H9 (cell line): ENCODE data around the gene FCSK. TPM values are rescaled to one million over a fixed set of nuclear protein-coding genes. Genes with fewer than 3 reads are reported as not detected.
"Not testable (repeated sequence)": the region's sequence is repeated elsewhere in the genome, so short reads cannot be mapped to it uniquely, and the experiment has no call there.

Experiments
- DNase-seq: peaks from one replicate; pipeline ENCODE4 v3.0.0-alpha.2; 2017
- H2AFZ ChIP-seq: one replicate; pipeline ENCODE4 v1.6.1; 2013; ENCODE audit warnings: mild to moderate bottlenecking, low read length, control low read depth, moderate library complexity
- H2AK5ac ChIP-seq: 2 replicates; pipeline ENCODE4 v1.6.1; 2013; ENCODE audit warnings: low read length, control low read depth, mixed read lengths; ENCODE audit not compliant: insufficient read length
- H2BK120ac ChIP-seq: one replicate; pipeline ENCODE4 v1.6.1; 2013; ENCODE audit warnings: low read depth, mild to moderate bottlenecking, low read length, control low read depth, inconsistent platforms; ENCODE audit not compliant: poor library complexity, severe bottlenecking
- H2BK12ac ChIP-seq: 2 replicates; pipeline ENCODE4 v1.6.1; 2013; ENCODE audit warnings: low read length, control low read depth, mixed read lengths, low read depth; ENCODE audit not compliant: insufficient read length
- H2BK15ac ChIP-seq: 2 replicates; pipeline ENCODE4 v1.6.1; 2013; ENCODE audit warnings: low read depth, low read length, control low read depth
- H2BK20ac ChIP-seq: one replicate; pipeline ENCODE4 v1.6.1; 2013; ENCODE audit warnings: low read depth, mild to moderate bottlenecking, low read length, control low read depth, inconsistent platforms; ENCODE audit not compliant: poor library complexity, severe bottlenecking
- H2BK5ac ChIP-seq: 2 replicates; pipeline ENCODE4 v1.6.1; 2013; ENCODE audit warnings: low read length, control low read depth, mixed read lengths; ENCODE audit not compliant: insufficient read length
- H3K14ac ChIP-seq: 2 replicates; pipeline ENCODE4 v1.6.1; 2013; ENCODE audit warnings: low read length, control low read depth; ENCODE audit not compliant: insufficient read depth
- H3K18ac ChIP-seq: 2 replicates; pipeline ENCODE4 v1.6.1; 2013; ENCODE audit warnings: low read depth, mild to moderate bottlenecking, mixed read lengths, low read length, control low read depth; ENCODE audit not compliant: insufficient read length
- H3K23ac ChIP-seq: 2 replicates; pipeline ENCODE4 v1.6.1; 2013; ENCODE audit warnings: low read length, control low read depth, mixed read lengths, low read depth; ENCODE audit not compliant: insufficient read length
- H3K23me2 ChIP-seq: 2 replicates; pipeline ENCODE4 v1.6.1; 2013; ENCODE audit warnings: low read depth, mild to moderate bottlenecking, mixed read lengths, low read length, control low read depth; ENCODE audit not compliant: insufficient read length, poor library complexity, severe bottlenecking
- H3K27ac ChIP-seq: 2 replicates; pipeline ENCODE4 v1.5.1; 2013; ENCODE audit warnings: low read length, control low read depth, mixed read lengths, low read depth; ENCODE audit not compliant: insufficient read length
- H3K27me3 ChIP-seq: 2 replicates; pipeline ENCODE4 v1.6.1; 2013; ENCODE audit warnings: low read length, control low read depth, inconsistent platforms; ENCODE audit not compliant: insufficient read depth
- H3K4ac ChIP-seq: 2 replicates; pipeline ENCODE4 v1.6.1; 2013; ENCODE audit warnings: low read depth, mild to moderate bottlenecking, control low read depth, inconsistent platforms, low read length, moderate library complexity
- H3K4me1 ChIP-seq: 2 replicates; pipeline ENCODE4 v1.6.1; 2013; ENCODE audit warnings: low read length, control low read depth, inconsistent platforms; ENCODE audit not compliant: insufficient read depth
- H3K4me2 ChIP-seq: 2 replicates; pipeline ENCODE4 v1.6.1; 2013; ENCODE audit warnings: low read length, control low read depth, mixed read lengths; ENCODE audit not compliant: insufficient read length, insufficient read depth
- H3K56ac ChIP-seq: 2 replicates; pipeline ENCODE4 v1.6.1; 2013; ENCODE audit warnings: low read depth, mild to moderate bottlenecking, mixed read lengths, low read length, control low read depth; ENCODE audit not compliant: insufficient read length
- H3K79me1 ChIP-seq: 2 replicates; pipeline ENCODE4 v1.6.1; 2013; ENCODE audit warnings: low read depth, mild to moderate bottlenecking, moderate library complexity, low read length, control low read depth, inconsistent platforms; ENCODE audit not compliant: insufficient read depth, poor library complexity, severe bottlenecking
- H3K79me2 ChIP-seq: 2 replicates; pipeline ENCODE4 v1.6.1; 2013; ENCODE audit warnings: low read length, control low read depth, inconsistent platforms; ENCODE audit not compliant: insufficient read depth
- H3K9ac ChIP-seq: 2 replicates; pipeline ENCODE4 v1.6.1; 2013; ENCODE audit warnings: low read length, control low read depth, mixed read lengths; ENCODE audit not compliant: insufficient read length; ENCODE audit errors: extremely low read depth
- H3K9me3 ChIP-seq: one replicate; pipeline ENCODE4 v1.6.1; 2013; ENCODE audit warnings: low read depth, low read length, inconsistent platforms; ENCODE audit not compliant: control insufficient read depth
- H3T11ph ChIP-seq: one replicate; pipeline ENCODE4 v1.6.1; 2013; ENCODE audit warnings: mild to moderate bottlenecking, low read length, control low read depth, inconsistent platforms
- H4K20me1 ChIP-seq: one replicate; pipeline ENCODE4 v1.6.1; 2013; ENCODE audit not compliant: control insufficient read depth, insufficient read length, insufficient read depth
- H4K5ac ChIP-seq: 2 replicates; pipeline ENCODE4 v1.6.1; 2013; ENCODE audit warnings: low read depth, mild to moderate bottlenecking, mixed read lengths, low read length, control low read depth; ENCODE audit not compliant: insufficient read length
- H4K8ac ChIP-seq: replicated peaks from 2 replicates; pipeline ENCODE4 v1.6.1; 2013; ENCODE audit warnings: low read length, control low read depth, mixed read lengths, low read depth; ENCODE audit not compliant: insufficient read length
- H4K91ac ChIP-seq: 2 replicates; pipeline ENCODE4 v1.6.1; 2013; ENCODE audit warnings: low read depth, mild to moderate bottlenecking, moderate library complexity, mixed read lengths, low read length, control low read depth; ENCODE audit not compliant: insufficient read length
- H3K27ac Mint-ChIP-seq, 3 experiments: 2 replicates in 2 of 3; 3 replicates in 1 of 3; pipeline ENCODE4 v1.8.0; 2020 to 2021; ENCODE audit warnings: mixed read lengths in 3 of 3, mild to moderate bottlenecking in 1 of 3, moderate library complexity in 1 of 3
- H3K27me3 Mint-ChIP-seq: 2 replicates; pipeline ENCODE4 v1.8.0; 2021; ENCODE audit warnings: low read depth, mild to moderate bottlenecking, moderate library complexity, mixed read lengths
- H3K36me3 Mint-ChIP-seq, 3 experiments: 2 replicates in 2 of 3; 3 replicates in 1 of 3; pipeline ENCODE4 v1.8.0; 2020 to 2021; ENCODE audit warnings: low read depth in 3 of 3, mixed read lengths in 3 of 3; ENCODE audit not compliant: insufficient read depth in 1 of 3
- H3K4me1 Mint-ChIP-seq, 2 experiments: 2 replicates each; pipeline ENCODE4 v1.8.0; 2020; ENCODE audit warnings: mixed read lengths in 2 of 2
- H3K4me3 Mint-ChIP-seq, 2 experiments: 2 replicates in 1 of 2; 3 replicates in 1 of 2; pipeline ENCODE4 v1.8.0; 2020 to 2021; ENCODE audit warnings: mild to moderate bottlenecking in 2 of 2, mixed read lengths in 2 of 2, moderate library complexity in 1 of 2
- H3K9me3 Mint-ChIP-seq, 2 experiments: 2 replicates in 1 of 2; 3 replicates in 1 of 2; pipeline ENCODE4 v1.8.0; 2020; ENCODE audit warnings: mild to moderate bottlenecking in 2 of 2, mixed read lengths in 2 of 2, moderate library complexity in 1 of 2
- WGBS: extraction: QIAGEN DNeasy Blood & Tissue Kit; methylation state at CpG from one replicate; pipeline ENCODE4 v1.1.7; 2013; ENCODE audit warnings: missing lambda C conversion rate, low lambda C conversion rate, mixed read lengths; ENCODE audit not compliant: insufficient read length; ENCODE audit errors: extremely low coverage; 5-methylcytosine and 5-hydroxymethylcytosine counted together
- long read RNA-seq: library from polyadenylated mRNA; unstranded; transcript quantifications from one replicate; pipeline ENCODE4 v2.0.0, GENCODE V29; 2020
- total RNA-seq: library from RNA; stranded (reverse); gene quantifications from 2 replicates; pipeline ENCODE4 v1.2.1, GENCODE V29; 2021
- TF ChIP-seq, protein P1 (sequence below): fragments of 200-600 bp; sonication (generic); conservative IDR thresholded peaks from 3 replicates; pipeline ENCODE4 v1.8.0; 2021; ENCODE audit warnings: antibody characterized with exemption, mild to moderate bottlenecking

The FCSK gene
- 6.5 and 7.9 TPM in 2 replicates for total RNA-seq
- long read RNA-seq, full-length matches to known transcripts: 7 of 21 reads
- long read RNA-seq, partial matches to known transcripts: 4 of 21 reads
- long read RNA-seq, other reads (novel, unspliced or antisense): 10 of 21 reads

DNA sequence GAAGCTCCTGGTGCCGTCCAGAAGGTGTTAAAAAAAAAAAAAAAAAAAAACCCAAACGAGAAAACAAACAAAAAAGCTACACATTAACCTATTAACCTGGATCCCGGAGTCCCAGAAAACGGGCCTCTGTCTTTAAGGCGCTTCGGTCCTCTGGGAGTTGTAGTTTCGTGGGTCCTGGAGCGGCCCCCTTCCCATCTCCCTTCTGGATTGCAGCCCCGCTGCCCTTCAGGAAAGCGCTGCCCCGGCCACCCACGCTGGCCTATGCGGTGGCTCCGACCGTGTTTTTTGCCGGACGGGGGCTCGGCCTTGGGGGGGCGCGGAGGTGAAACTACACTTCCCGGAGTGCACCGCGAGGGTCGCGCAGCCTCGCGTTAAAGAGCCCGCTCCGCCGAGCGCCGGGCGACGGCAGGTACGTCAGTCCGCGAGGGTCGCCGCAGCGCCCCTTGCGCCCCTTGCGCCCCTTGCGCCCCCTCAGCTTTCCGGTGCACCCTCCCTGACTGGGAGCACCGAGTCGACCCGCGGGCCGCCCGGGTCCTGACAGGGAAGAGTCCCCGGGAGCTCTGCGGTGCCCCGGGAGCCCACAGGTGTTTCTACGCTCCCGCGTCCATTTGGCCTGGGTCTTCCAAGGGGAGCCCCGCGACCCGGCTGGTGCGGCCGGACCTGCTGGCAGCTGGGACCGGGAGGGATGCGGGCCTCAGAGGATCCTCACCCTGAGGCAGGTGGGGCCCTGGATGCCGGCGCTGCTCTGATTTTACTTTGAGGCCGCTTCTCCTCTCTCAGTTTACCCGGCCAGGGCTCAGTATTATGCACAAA lies at the start of gene FCSK:
Gene FCSK (plus strand): TSS at position 374 of the 813 bp plus-strand sequence. CDS start 8,596 bp downstream, outside the sequence.
- H3K23me2 ChIP-seq: no peaks in the 10 kb centered on the region
- peak within 1 kb of the TSS; percentile 97; the same call in 1 of the 2 replicates for H2BK15ac ChIP-seq
- H2BK20ac ChIP-seq: no peak within 1 kb of the TSS
- H3K18ac ChIP-seq: peak within 1 kb of the TSS; percentile 100
- no peak within 1 kb of the TSS for H2AK5ac ChIP-seq
- no peak within 1 kb of the TSS for H3K23ac ChIP-seq
- TF ChIP-seq, protein P1, sequence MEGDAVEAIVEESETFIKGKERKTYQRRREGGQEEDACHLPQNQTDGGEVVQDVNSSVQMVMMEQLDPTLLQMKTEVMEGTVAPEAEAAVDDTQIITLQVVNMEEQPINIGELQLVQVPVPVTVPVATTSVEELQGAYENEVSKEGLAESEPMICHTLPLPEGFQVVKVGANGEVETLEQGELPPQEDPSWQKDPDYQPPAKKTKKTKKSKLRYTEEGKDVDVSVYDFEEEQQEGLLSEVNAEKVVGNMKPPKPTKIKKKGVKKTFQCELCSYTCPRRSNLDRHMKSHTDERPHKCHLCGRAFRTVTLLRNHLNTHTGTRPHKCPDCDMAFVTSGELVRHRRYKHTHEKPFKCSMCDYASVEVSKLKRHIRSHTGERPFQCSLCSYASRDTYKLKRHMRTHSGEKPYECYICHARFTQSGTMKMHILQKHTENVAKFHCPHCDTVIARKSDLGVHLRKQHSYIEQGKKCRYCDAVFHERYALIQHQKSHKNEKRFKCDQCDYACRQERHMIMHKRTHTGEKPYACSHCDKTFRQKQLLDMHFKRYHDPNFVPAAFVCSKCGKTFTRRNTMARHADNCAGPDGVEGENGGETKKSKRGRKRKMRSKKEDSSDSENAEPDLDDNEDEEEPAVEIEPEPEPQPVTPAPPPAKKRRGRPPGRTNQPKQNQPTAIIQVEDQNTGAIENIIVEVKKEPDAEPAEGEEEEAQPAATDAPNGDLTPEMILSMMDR: peak; percentile 55
- Mint-ChIP-seq H3K27ac (peak within 1 kb of the TSS; percentile 97 to 98 (median 97)), H3K9me3 (no peaks in the 10 kb centered on the region), H3K36me3 (no peaks in the 10 kb centered on the region), H3K4me1 (peaks cover 10 to 15% of the 10 kb centered on the region in 2 experiments), H3K4me3 (peak within 1 kb of the TSS; percentile 84 to 87), H3K27me3 (no peaks in the 10 kb centered on the region; the same call in 1 of the 2 replicates)
- peak; percentile 84 for DNase-seq
- H3K27me3 ChIP-seq: no peaks in the 10 kb centered on the region
- peak within 1 kb of the TSS; percentile 92 for H2AFZ ChIP-seq
- no peak within 1 kb of the TSS for H2BK120ac ChIP-seq
- no peak within 1 kb of the TSS for H3K27ac ChIP-seq
- H4K20me1 ChIP-seq: no peaks in the 10 kb centered on the region
- no peak within 1 kb of the TSS for H3T11ph ChIP-seq
- H4K8ac ChIP-seq: no peak within 1 kb of the TSS
- peak within 1 kb of the TSS; percentile 77 for H3K4me2 ChIP-seq
- H3K56ac ChIP-seq: no peak within 1 kb of the TSS
- no peaks in the 10 kb centered on the region for H3K79me1 ChIP-seq
- H3K79me2 ChIP-seq: no peaks in the 10 kb centered on the region
- H3K4ac ChIP-seq: no peak within 1 kb of the TSS
- no peak within 1 kb of the TSS for H2BK12ac ChIP-seq
- H3K4me1 ChIP-seq: no peaks in the 10 kb centered on the region
- H4K91ac ChIP-seq: no peak within 1 kb of the TSS
- H3K9me3 ChIP-seq: no peaks in the 10 kb centered on the region
- peak within 1 kb of the TSS; percentile 81 for H2BK5ac ChIP-seq
- WGBS: no CpG with 5 or more reads among the region's 67 CpGs
- H4K5ac ChIP-seq: peak within 1 kb of the TSS; percentile 50
- peak within 1 kb of the TSS; percentile 100 for H3K14ac ChIP-seq
- peak within 1 kb of the TSS; percentile 93 for H3K9ac ChIP-seq

DNA sequence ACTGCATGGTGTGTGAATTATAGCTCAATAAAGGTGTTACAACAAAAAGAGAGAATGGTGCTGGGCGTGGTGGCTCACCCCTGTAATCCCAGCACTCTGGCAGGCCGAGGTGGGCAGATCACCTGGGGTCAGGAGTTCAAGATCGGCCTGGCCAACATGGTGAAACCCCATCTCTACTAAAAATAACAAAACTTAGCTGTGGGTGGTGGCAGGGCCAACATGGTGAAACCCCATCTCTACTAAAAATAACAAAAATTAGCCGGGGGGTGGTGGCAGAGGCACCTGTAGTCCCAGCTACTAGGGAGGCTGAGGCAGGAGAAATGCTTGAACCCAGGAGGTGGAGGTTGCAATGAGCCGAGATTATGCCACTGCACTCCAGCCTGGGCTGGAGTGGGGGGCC lies 48.3 kb upstream of the FCSK start:
- not testable (repeated sequence) for H2BK20ac ChIP-seq, H4K8ac ChIP-seq, H2BK15ac ChIP-seq, H3K27ac Mint-ChIP-seq, H3K14ac ChIP-seq, H4K20me1 ChIP-seq, H3K9ac ChIP-seq, H3K9me3 ChIP-seq, H3K27me3 ChIP-seq, H2BK5ac ChIP-seq, H3T11ph ChIP-seq, H3K79me1 ChIP-seq, DNase-seq, H3K4ac ChIP-seq, H3K23me2 ChIP-seq, H2AFZ ChIP-seq, H3K4me1 ChIP-seq, H2BK120ac ChIP-seq, H3K9me3 Mint-ChIP-seq, H3K4me2 ChIP-seq, H3K27me3 Mint-ChIP-seq, H3K56ac ChIP-seq, H3K18ac ChIP-seq, H4K91ac ChIP-seq, H2AK5ac ChIP-seq, H3K4me3 Mint-ChIP-seq, H3K27ac ChIP-seq, H2BK12ac ChIP-seq, H4K5ac ChIP-seq, H3K23ac ChIP-seq, H3K79me2 ChIP-seq
- peaks cover 3 to 13% (median 12%) of the 10 kb centered on the region in 3 experiments; a peak in 6 of 7 replicates for H3K36me3 Mint-ChIP-seq
- H3K4me1 Mint-ChIP-seq: peaks cover 20 to 31% of the 10 kb centered on the region in 2 experiments
- WGBS: no CpG with 5 or more reads among the region's 5 CpGs
